ENCODE data around the gene MBTPS1.

The MBTPS1 gene

GRCh38 chr16:84062734-84063640, 53.8 kb downstream of the MBTPS1 start:
- TF ChIP-seq GATA3 (IDR thresholded peaks at IDR 0.05; ENCODE audit: low read depth, low read length) (no peak), GATA2 (IDR thresholded peaks at IDR 0.05; ENCODE audit: low read depth, low read length) (no peak)

- no peak for TF ChIP-seq GATA3 (IDR thresholded peaks at IDR 0.05; ENCODE audit: low read depth, low read length)
These were observed 55.4 kb downstream of the MBTPS1 start for GRCh38 chr16:84061236-84061819.

GRCh38 chr16:84059946-84060901, 56.5 kb downstream of the MBTPS1 start:
- TF ChIP-seq GATA3 (IDR thresholded peaks at IDR 0.05; ENCODE audit: low read depth, low read length) (no peak), GATA2 (IDR thresholded peaks at IDR 0.05; ENCODE audit: low read depth, low read length) (no peak)

GRCh38 chr16:84059111-84059510, 57.6 kb downstream of the MBTPS1 start:
- TF ChIP-seq GATA2 (IDR thresholded peaks at IDR 0.05; ENCODE audit: low read depth, low read length): no peak
- no peak for TF ChIP-seq GATA3 (IDR thresholded peaks at IDR 0.05; ENCODE audit: low read depth, low read length)

GRCh38 chr16:84058664-84059063, 58.1 kb downstream of the MBTPS1 start:
- TF ChIP-seq GATA3 (IDR thresholded peaks at IDR 0.05; ENCODE audit: low read depth, low read length): no peak
- TF ChIP-seq GATA2 (IDR thresholded peaks at IDR 0.05; ENCODE audit: low read depth, low read length): no peak

GRCh38 chr16:84058211-84058610, 58.5 kb downstream of the MBTPS1 start:
- TF ChIP-seq GATA3 (IDR thresholded peaks at IDR 0.05; ENCODE audit: low read depth, low read length): no peak
- no peak for TF ChIP-seq GATA2 (IDR thresholded peaks at IDR 0.05; ENCODE audit: low read depth, low read length)

GRCh38 chr16:84056933-84057332, 59.8 kb downstream of the MBTPS1 start:
- no peak for TF ChIP-seq GATA2 (IDR thresholded peaks at IDR 0.05; ENCODE audit: low read depth, low read length)
- no peak for TF ChIP-seq GATA3 (IDR thresholded peaks at IDR 0.05; ENCODE audit: low read depth, low read length)

GRCh38 chr16:84055801-84056634, 60.7 kb downstream of the MBTPS1 start:
- TF ChIP-seq GATA2 (IDR thresholded peaks at IDR 0.05; ENCODE audit: low read depth, low read length): no peak
- no peak for TF ChIP-seq GATA3 (IDR thresholded peaks at IDR 0.05; ENCODE audit: low read depth, low read length)

- no peak for TF ChIP-seq GATA2 (IDR thresholded peaks at IDR 0.05; ENCODE audit: low read depth, low read length)
- no peak for TF ChIP-seq GATA3 (IDR thresholded peaks at IDR 0.05; ENCODE audit: low read depth, low read length)
These were observed 61.4 kb downstream of the MBTPS1 start for GRCh38 chr16:84055366-84055765.

GRCh38 chr16:84054916-84055315, 61.8 kb downstream of the MBTPS1 start:
- TF ChIP-seq GATA2 (IDR thresholded peaks at IDR 0.05; ENCODE audit: low read depth, low read length) (no peak), GATA3 (IDR thresholded peaks at IDR 0.05; ENCODE audit: low read depth, low read length) (no peak)

- no peak for TF ChIP-seq GATA2 (IDR thresholded peaks at IDR 0.05; ENCODE audit: low read depth, low read length)
- no peak for TF ChIP-seq GATA3 (IDR thresholded peaks at IDR 0.05; ENCODE audit: low read depth, low read length)
These were observed 62.5 kb downstream of the MBTPS1 start for GRCh38 chr16:84054271-84054670.

GRCh38 chr16:84053237-84053636, 63.5 kb downstream of the MBTPS1 start:
- TF ChIP-seq GATA3 (IDR thresholded peaks at IDR 0.05; ENCODE audit: low read depth, low read length) (no peak), GATA2 (IDR thresholded peaks at IDR 0.05; ENCODE audit: low read depth, low read length) (no peak)

- TF ChIP-seq GATA3 (IDR thresholded peaks at IDR 0.05; ENCODE audit: low read depth, low read length): no peak
- no peak for TF ChIP-seq GATA2 (IDR thresholded peaks at IDR 0.05; ENCODE audit: low read depth, low read length)
These were observed 64.6 kb downstream of the MBTPS1 start for GRCh38 chr16:84052071-84052622.

Measured in SH-SY5Y (cell line).